Esophagus (tissue), 2 donors: ENCODE measurements around the gene FNDC3B. TPM values are rescaled to one million over a fixed set of nuclear protein-coding genes. Genes with fewer than 3 reads are reported as not detected.

ENCODE experiments used
- H3K27ac ChIP-seq, 2 donors: one replicate each; pipeline ENCODE4 v1.5.1; 2013; ENCODE audit warnings: low read depth in 2 of 2, mild to moderate bottlenecking in 2 of 2, inconsistent platforms in 1 of 2, low read length in 1 of 2, moderate library complexity in 1 of 2
- H3K27me3 ChIP-seq, 2 donors: one replicate each; pipeline ENCODE4 v1.6.1; 2013; ENCODE audit warnings: low read length in 2 of 2, control low read depth in 1 of 2, mild to moderate bottlenecking in 1 of 2; ENCODE audit not compliant: insufficient read depth in 2 of 2, control insufficient read depth in 1 of 2
- H3K36me3 ChIP-seq, 2 donors: one replicate each; pipeline ENCODE4 v1.6.1; 2013; ENCODE audit warnings: low read length in 1 of 2; ENCODE audit not compliant: control insufficient read depth in 2 of 2, insufficient read depth in 2 of 2
- H3K4me1 ChIP-seq, 2 donors: one replicate each; pipeline ENCODE4 v1.6.1; 2013; ENCODE audit warnings: low read length in 1 of 2; ENCODE audit not compliant: control insufficient read depth in 2 of 2, insufficient read depth in 2 of 2
- H3K4me3 ChIP-seq, 2 donors: one replicate each; pipeline ENCODE4 v1.5.1; 2013; ENCODE audit warnings: low read length in 2 of 2, mild to moderate bottlenecking in 2 of 2, low read depth in 1 of 2, moderate library complexity in 1 of 2
- H3K9me3 ChIP-seq, 2 donors: one replicate each; pipeline ENCODE4 v1.6.1; 2013; ENCODE audit warnings: mild to moderate bottlenecking in 2 of 2, low read depth in 1 of 2, low read length in 1 of 2, moderate library complexity in 1 of 2; ENCODE audit not compliant: control insufficient read depth in 2 of 2, insufficient read depth in 1 of 2
- WGBS, 2 donors: extraction: QIAGEN DNeasy Blood & Tissue Kit; methylation state at CpG; one replicate each; pipeline ENCODE4 v1.1.7; 2013; 5-methylcytosine and 5-hydroxymethylcytosine counted together
- polyA plus RNA-seq, 2 donors: library from polyadenylated mRNA; stranded (reverse); fragments of 200-250 nt; gene quantifications; one replicate each; pipeline ENCODE4 v1.2.3, GENCODE V29; 2013
- donor health status: healthy with polysubstance abuse.
- donor health status: Bipolar disorder and iron deficiency.

FNDC3B gene
- polyA plus RNA-seq, 2 donors, result 2.8 to 3.3 TPM

GRCh38 chr3:172369590-172370259 is 330.3 kb downstream of the FNDC3B start:
- H3K27ac ChIP-seq, result no peak overlapping the region
- H3K9me3 ChIP-seq, result no peaks in the 10 kb centered on the region
- no peak overlapping the region for H3K4me3 ChIP-seq
- no peaks in the 10 kb centered on the region for H3K27me3 ChIP-seq
- peaks cover 0 to 2% of the 10 kb centered on the region in 2 donors for H3K36me3 ChIP-seq
- WGBS, 2 donors, result 81 to 88% methylated on average over 9 of the region's 9 CpGs
- no peaks in the 10 kb centered on the region for H3K4me1 ChIP-seq

- H3K27ac ChIP-seq, result no peak overlapping the region
- no peaks in the 10 kb centered on the region for H3K27me3 ChIP-seq
- 77 to 79% methylated on average over 3 of the region's 3 CpGs for WGBS, 2 donors
- peaks cover 0 to 2% of the 10 kb centered on the region in 2 donors for H3K36me3 ChIP-seq
- H3K4me3 ChIP-seq, result no peak overlapping the region
- no peaks in the 10 kb centered on the region for H3K9me3 ChIP-seq
- no peaks in the 10 kb centered on the region for H3K4me1 ChIP-seq
These were observed 331.0 kb downstream of the FNDC3B start for GRCh38 chr3:172370419-172370818.

GRCh38 chr3:172371544-172371943 is 332.2 kb downstream of the FNDC3B start:
- H3K4me1 ChIP-seq, result no peaks in the 10 kb centered on the region
- H3K27ac ChIP-seq, result no peak overlapping the region
- no peak overlapping the region for H3K4me3 ChIP-seq
- H3K27me3 ChIP-seq, result no peaks in the 10 kb centered on the region
- peaks cover 0 to 2% of the 10 kb centered on the region in 2 donors for H3K36me3 ChIP-seq
- 93 to 96% methylated on average over 4 of the region's 4 CpGs for WGBS, 2 donors
- no peaks in the 10 kb centered on the region for H3K9me3 ChIP-seq

GRCh38 chr3:172372895-172373294 is 333.5 kb downstream of the FNDC3B start:
- Histone ChIP-seq H3K27ac (no peak overlapping the region), H3K4me3 (no peak overlapping the region), H3K27me3 (no peaks in the 10 kb centered on the region), H3K36me3 (peaks cover 0 to 2% of the 10 kb centered on the region in 2 donors), H3K4me1 (no peaks in the 10 kb centered on the region), H3K9me3 (no peaks in the 10 kb centered on the region)
- WGBS, 2 donors, result 87 to 94% methylated on average over 4 of the region's 4 CpGs

- Histone ChIP-seq H3K27me3 (no peaks in the 10 kb centered on the region), H3K36me3 (peaks cover 0 to 2% of the 10 kb centered on the region in 2 donors), H3K4me1 (no peaks in the 10 kb centered on the region), H3K9me3 (no peaks in the 10 kb centered on the region), H3K27ac (no peak overlapping the region), H3K4me3 (no peak overlapping the region)
- 95 to 98% methylated on average over 5 of the region's 5 CpGs for WGBS, 2 donors
These were observed 334.5 kb downstream of the FNDC3B start for GRCh38 chr3:172373912-172374311.

- 91 to 95% methylated on average over 4 of the region's 4 CpGs for WGBS, 2 donors
- Histone ChIP-seq H3K4me3 (no peak overlapping the region), H3K27me3 (no peaks in the 10 kb centered on the region), H3K9me3 (no peaks in the 10 kb centered on the region), H3K36me3 (peaks cover 0 to 2% of the 10 kb centered on the region in 2 donors), H3K27ac (no peak overlapping the region), H3K4me1 (no peaks in the 10 kb centered on the region)
These were observed 335.9 kb downstream of the FNDC3B start for GRCh38 chr3:172375206-172375850.

- H3K4me1 ChIP-seq, result no peaks in the 10 kb centered on the region
- no peak overlapping the region for H3K4me3 ChIP-seq
- H3K36me3 ChIP-seq, result peaks cover 0 to 2% of the 10 kb centered on the region in 2 donors
- no peak overlapping the region for H3K27ac ChIP-seq
- H3K9me3 ChIP-seq, result no peaks in the 10 kb centered on the region
- H3K27me3 ChIP-seq, result no peaks in the 10 kb centered on the region
These were observed 337.0 kb downstream of the FNDC3B start for GRCh38 chr3:172376402-172376801.

GRCh38 chr3:172376881-172377280 is 337.5 kb downstream of the FNDC3B start:
- Histone ChIP-seq H3K4me1 (no peaks in the 10 kb centered on the region), H3K27ac (no peak overlapping the region), H3K36me3 (peaks cover 0 to 2% of the 10 kb centered on the region in 2 donors), H3K9me3 (no peaks in the 10 kb centered on the region), H3K4me3 (no peak overlapping the region), H3K27me3 (no peaks in the 10 kb centered on the region)
- WGBS, 2 donors, result 71 to 79% methylated on average over 4 of the region's 4 CpGs

- Histone ChIP-seq H3K27ac (no peak overlapping the region), H3K4me3 (no peak overlapping the region), H3K4me1 (no peaks in the 10 kb centered on the region), H3K36me3 (peaks cover 0 to 2% of the 10 kb centered on the region in 2 donors), H3K27me3 (no peaks in the 10 kb centered on the region), H3K9me3 (no peaks in the 10 kb centered on the region)
- WGBS, 2 donors, result 94 to 98% methylated on average over 2 of the region's 2 CpGs
These were observed 339.1 kb downstream of the FNDC3B start for GRCh38 chr3:172378439-172378838.

GRCh38 chr3:172379372-172379771 is 340.0 kb downstream of the FNDC3B start:
- no peaks in the 10 kb centered on the region for H3K4me1 ChIP-seq

More at GRCh38 chr3:172379372-172379771, 340.0 kb downstream of the FNDC3B start:
- 56 to 58% methylated on average over 2 of the region's 2 CpGs for WGBS, 2 donors
- Histone ChIP-seq H3K27me3 (no peaks in the 10 kb centered on the region), H3K27ac (no peak overlapping the region), H3K4me3 (no peak overlapping the region), H3K9me3 (no peaks in the 10 kb centered on the region), H3K36me3 (no peaks in the 10 kb centered on the region)
